HCT116 (cell line): ENCODE data around the gene ACSL4. TPM values are rescaled to one million over a fixed set of nuclear protein-coding genes. Genes with fewer than 3 reads are reported as not detected.

Experiments used
- ATAC-seq: fragments of 200-7000 bp; cut with Tn5 transposase; 2 replicates; pipeline ENCODE4 v1.9.1; 2020; ENCODE audit warnings: mild to moderate bottlenecking, moderate library complexity
- BruUV-seq: library from RNA; stranded (reverse); fragments of 400-500 nt; replicated peaks from 2 replicates; lab custom pipeline; 2021; lab: Mats Ljungman, UMichigan
- CTCF ChIA-PET: fragments of 300-600 bp; sonication (Branson Sonifier 250); formaldehyde crosslinking; loops from one replicate; lab custom pipeline; 2021; ENCODE audit warnings: antibody characterized with exemption; lab: Charles Lee
- POLR2A ChIA-PET: fragments of 300-600, 350-600 bp; sonication (Branson Sonifier 250); formaldehyde crosslinking; loops from one replicate; lab custom pipeline; 2021; ENCODE audit warnings: antibody characterized with exemption; lab: Charles Lee
- RAD21 ChIA-PET, 2 experiments: fragments of 300-600 bp; sonication (Branson Sonifier 250); formaldehyde crosslinking; loops; one replicate each; lab custom pipeline; 2023; ENCODE audit warnings: low total read pairs in 2 of 2; ENCODE audit not compliant: uncharacterized antibody in 2 of 2, unreplicated experiment in 2 of 2, low non-redundant PET in 1 of 2; lab: Charles Lee
- DNase-seq: peaks from one replicate; pipeline ENCODE4 v3.0.0-alpha.2; 2010; ENCODE audit warnings: low read depth, low spot score
- H2AFZ ChIP-seq: fragments of 200-600 bp; shearing (Covaris generic), sonication (generic); 2 replicates; pipeline ENCODE4 v1.6.1; 2017; ENCODE audit warnings: low read depth, mixed run types, mixed read lengths, antibody characterized with exemption, low read length; ENCODE audit not compliant: poor library complexity, severe bottlenecking
- H3K27ac ChIP-seq: 2 replicates; pipeline ENCODE4 v1.5.1; 2012; ENCODE audit warnings: low read depth, low read length
- H3K27me3 ChIP-seq: fragments of 200-600 bp; sonication (generic); 2 replicates; pipeline ENCODE4 v1.6.1; 2016; ENCODE audit warnings: mixed run types, low read length, mixed read lengths; ENCODE audit not compliant: insufficient read depth
- H3K36me3 ChIP-seq, 2 experiments: fragments of 200-500 bp in 1 of 2; fragments of 200-600 bp in 1 of 2; sonication (Bioruptor generic) in 1 of 2; sonication (generic) in 1 of 2; 2 replicates each; pipeline versions ENCODE4 v1.5.1 to v1.6.1; 2014 to 2016; ENCODE audit warnings: low read length in 2 of 2, inconsistent platforms in 1 of 2, mixed read lengths in 1 of 2, mixed run types in 1 of 2; ENCODE audit not compliant: insufficient read depth in 2 of 2, control insufficient read depth in 1 of 2
- H3K4me1 ChIP-seq, 2 experiments: fragments of 200-600 bp in 1 of 2; sonication (generic) in 1 of 2; 2 replicates each; pipeline versions ENCODE4 v1.5.1 to v1.6.1; 2012 to 2017; ENCODE audit warnings: low read length in 2 of 2, inconsistent platforms in 1 of 2, mild to moderate bottlenecking in 1 of 2, mixed read lengths in 1 of 2, mixed run types in 1 of 2, moderate library complexity in 1 of 2; ENCODE audit not compliant: insufficient read depth in 2 of 2, control insufficient read depth in 1 of 2
- H3K4me2 ChIP-seq: fragments of 200-600 bp; sonication (generic); 2 replicates; pipeline ENCODE4 v1.6.1; 2017; ENCODE audit warnings: mixed run types, low read length, mixed read lengths
- H3K4me3 ChIP-seq, 2 experiments: fragments of 200-600 bp in 1 of 2; sonication (generic) in 1 of 2; replicated peaks in 1 of 2; 2 replicates each; pipeline ENCODE4 v1.5.1; 2011 to 2016; ENCODE audit warnings: low read length in 2 of 2, control low read depth in 1 of 2, low read depth in 1 of 2, mild to moderate bottlenecking in 1 of 2, mixed read lengths in 1 of 2, mixed run types in 1 of 2
- H3K79me2 ChIP-seq: fragments of 200-600 bp; sonication (generic); 2 replicates; pipeline ENCODE4 v1.6.1; 2017; ENCODE audit warnings: mild to moderate bottlenecking, mixed run types, low read length, moderate library complexity, mixed read lengths; ENCODE audit not compliant: insufficient read depth
- H3K9ac ChIP-seq: fragments of 200-600 bp; sonication (generic); 2 replicates; pipeline ENCODE4 v1.6.1; 2016; ENCODE audit warnings: low read length, mixed read lengths
- H3K9me2 ChIP-seq: fragments of 200-600 bp; sonication (generic), shearing (Covaris generic); 2 replicates; pipeline ENCODE4 v1.6.1; 2017; ENCODE audit warnings: mixed run types, mild to moderate bottlenecking, moderate library complexity; ENCODE audit not compliant: insufficient read depth
- H3K9me3 ChIP-seq, 2 experiments: fragments of 200-500 bp in 1 of 2; fragments of 200-600 bp in 1 of 2; sonication (Bioruptor generic) in 1 of 2; sonication (generic) in 1 of 2; 2 replicates each; pipeline ENCODE4 v1.6.1; 2014 to 2017; ENCODE audit warnings: low read length in 2 of 2, mixed read lengths in 2 of 2, inconsistent platforms in 1 of 2, low read depth in 1 of 2, mild to moderate bottlenecking in 1 of 2, mixed run types in 1 of 2, moderate library complexity in 1 of 2; ENCODE audit not compliant: control insufficient read depth in 1 of 2, insufficient read depth in 1 of 2
- H4K20me1 ChIP-seq: fragments of 200-600 bp; sonication (generic), shearing (Covaris generic); 2 replicates; pipeline ENCODE4 v1.6.1; 2017; ENCODE audit warnings: mixed run types, mild to moderate bottlenecking, moderate library complexity; ENCODE audit not compliant: insufficient read depth
- CBX3 ChIP-seq: IDR thresholded peaks from 2 replicates; pipeline ENCODE4 v1.6.1; 2012; ENCODE audit warnings: low read depth
- CEBPB ChIP-seq: IDR thresholded peaks from 2 replicates; pipeline ENCODE4 v1.6.1; 2012; ENCODE audit warnings: low read depth
- EGR1 ChIP-seq: IDR thresholded peaks from 2 replicates; pipeline ENCODE4 v1.6.1; 2012; ENCODE audit warnings: low read depth
- ELF1 ChIP-seq: IDR thresholded peaks from 2 replicates; pipeline ENCODE4 v1.6.1; 2012; ENCODE audit warnings: low read depth, borderline replicate concordance
- POLR2A ChIP-seq: IDR thresholded peaks from 2 replicates; pipeline ENCODE4 v1.7.0; 2011; ENCODE audit warnings: borderline replicate concordance; ENCODE audit not compliant: insufficient read depth, insufficient read length; ENCODE audit errors: extremely low read depth
- RAD21 ChIP-seq: IDR thresholded peaks from 2 replicates; pipeline ENCODE4 v1.6.1; 2012; ENCODE audit warnings: low read depth, mild to moderate bottlenecking
- REST ChIP-seq: IDR thresholded peaks from 2 replicates; pipeline ENCODE4 v1.6.1; 2012; ENCODE audit warnings: low read depth
- SIN3A ChIP-seq: IDR thresholded peaks from 2 replicates; pipeline ENCODE4 v1.6.1; 2012; ENCODE audit warnings: low read depth
- SP1 ChIP-seq: IDR thresholded peaks from 2 replicates; pipeline ENCODE4 v1.6.1; 2012; ENCODE audit warnings: low read depth
- TCF7L2 ChIP-seq: IDR thresholded peaks from 2 replicates; pipeline ENCODE4 v1.7.0; 2011; ENCODE audit warnings: borderline replicate concordance, inconsistent platforms; ENCODE audit not compliant: insufficient read depth, insufficient read length; ENCODE audit errors: extremely low read depth
- YY1 ChIP-seq: IDR thresholded peaks from 2 replicates; pipeline ENCODE4 v1.6.1; 2011; ENCODE audit warnings: low read length, low read depth, moderate library complexity, mild to moderate bottlenecking; ENCODE audit not compliant: insufficient replicate concordance; ENCODE audit errors: extremely low read depth
- ZBTB33 ChIP-seq: IDR thresholded peaks from 2 replicates; pipeline ENCODE4 v1.6.1; 2011; ENCODE audit warnings: mild to moderate bottlenecking, low read length, moderate library complexity; ENCODE audit not compliant: insufficient replicate concordance; ENCODE audit errors: extremely low read depth
- ZNF274 ChIP-seq: fragments of 200-500 bp; sonication (Bioruptor generic); IDR thresholded peaks from 2 replicates; pipeline ENCODE4 v1.6.1; 2014; ENCODE audit warnings: mild to moderate bottlenecking, low read depth, low read length, inconsistent platforms
- intact Hi-C: fragments of 100-400 bp; cut with micrococcal nuclease; formaldehyde crosslinking; loops from 2 replicates; pipeline ENCODE4 v1.10.0; 2022
- total RNA-seq: library from RNA; stranded (reverse); gene quantifications from one replicate; pipeline ENCODE4 v1.2.1, GENCODE V29; 2021; ENCODE audit not compliant: unreplicated experiment

The ACSL4 gene
- total RNA-seq, 1 experiment from 2014 or later, result 50.5 TPM

GRCh38 chrX:109691277-109691676, 41.8 kb downstream of the ACSL4 start:
- no peak overlapping the region for H3K27ac ChIP-seq
- H2AFZ ChIP-seq, result no peak overlapping the region
- intact Hi-C loops, result no loop called here
- ChIA-PET POLR2A (no interaction called here), CTCF (no interaction called here), RAD21 (no interaction called here)
- DNase-seq (no peak), ATAC-seq (no peak)
- H3K79me2 ChIP-seq, result no peaks in the 10 kb centered on the region; the same call in none of the 2 replicates
- BruUV-seq, result no TSS peak
- H3K4me1 ChIP-seq, result no peaks in the 10 kb centered on the region
- no peak for TF ChIP-seq TCF7L2
- TF ChIP-seq CEBPB, result no peak
- no peak for TF ChIP-seq CBX3
- TF ChIP-seq POLR2A, result no peak
- no peak for TF ChIP-seq REST
- no peak for TF ChIP-seq YY1
- no peak for TF ChIP-seq SP1
- no peak for TF ChIP-seq SIN3A
- no peak for TF ChIP-seq ZBTB33
- TF ChIP-seq RAD21, result no peak
- TF ChIP-seq EGR1, result no peak
- TF ChIP-seq ELF1, result no peak
- no peak for TF ChIP-seq ZNF274
- H3K9ac ChIP-seq, result no peak overlapping the region
- H3K4me3 ChIP-seq, result no peak overlapping the region
- H3K9me2 ChIP-seq, result no peaks in the 10 kb centered on the region
- no peaks in the 10 kb centered on the region for H4K20me1 ChIP-seq
- no peaks in the 10 kb centered on the region for H3K36me3 ChIP-seq
- no peaks in the 10 kb centered on the region for H3K27me3 ChIP-seq
- H3K9me3 ChIP-seq, result no peaks in the 10 kb centered on the region
- H3K4me2 ChIP-seq, result no peak overlapping the region
